Measurements from ENCODE around the gene OAS3.
"Not testable (repeated sequence)": the region's sequence is repeated elsewhere in the genome, so short reads cannot be mapped to it uniquely, and the experiment has no call there.

OAS3 gene

GRCh38 chr12:112985642-112986290, 47.5 kb downstream of the OAS3 start:
- DNase-seq (ENCODE audit: low read depth), result no peak
- no peak overlapping the region for H3K4me3 ChIP-seq (ENCODE audit: low read length)
- TF ChIP-seq CTCF (conservative IDR thresholded peaks at IDR 0.05; ENCODE audit: low read depth, low read length), result no peak

- TF ChIP-seq CTCF (conservative IDR thresholded peaks at IDR 0.05; ENCODE audit: low read depth, low read length), result no peak
- H3K4me3 ChIP-seq (ENCODE audit: low read length), result no peak overlapping the region
- no peak for DNase-seq (ENCODE audit: low read depth)
Measured at GRCh38 chr12:112986291-112986800, 48.1 kb downstream of the OAS3 start.

- TF ChIP-seq CTCF (conservative IDR thresholded peaks at IDR 0.05; ENCODE audit: low read depth, low read length), result no peak
- no peak overlapping the region for H3K4me3 ChIP-seq (ENCODE audit: low read length)
- DNase-seq (ENCODE audit: low read depth), result no peak
Measured at GRCh38 chr12:112987561-112987960, 49.3 kb downstream of the OAS3 start.

- H3K4me3 ChIP-seq (ENCODE audit: low read length), result no peak overlapping the region
- no peak for DNase-seq (ENCODE audit: low read depth)
- TF ChIP-seq CTCF (conservative IDR thresholded peaks at IDR 0.05; ENCODE audit: low read depth, low read length), result no peak
Measured at GRCh38 chr12:112988224-112988623, 50.0 kb downstream of the OAS3 start.

- not testable (repeated sequence) for DNase-seq (ENCODE audit: low read depth); H3K4me3 ChIP-seq (ENCODE audit: low read length)
Measured at GRCh38 chr12:112988823-112989385, 50.6 kb downstream of the OAS3 start.

GRCh38 chr12:112989806-112990205, 51.5 kb downstream of the OAS3 start:
- no peak for DNase-seq (ENCODE audit: low read depth)
- H3K4me3 ChIP-seq (ENCODE audit: low read length), result no peak overlapping the region
- TF ChIP-seq CTCF (conservative IDR thresholded peaks at IDR 0.05; ENCODE audit: low read depth, low read length), result no peak

GRCh38 chr12:112992541-112993398, 54.5 kb downstream of the OAS3 start:
- peak; percentile 95 for TF ChIP-seq CTCF (conservative IDR thresholded peaks at IDR 0.05; ENCODE audit: low read depth, low read length)
- no peak overlapping the region for H3K4me3 ChIP-seq (ENCODE audit: low read length)
- DNase-seq (ENCODE audit: low read depth), result no peak
